ENCODE results near the gene TUFT1. TPM values are rescaled to one million over a fixed set of nuclear protein-coding genes. Genes with fewer than 3 reads are reported as not detected.
A peak's percentile ranks its signal among the peaks of the same experiment; 100 is the strongest.

TUFT1 gene
- total and polyA plus RNA-seq, 7 donors: 8.0 to 18.0 (median 12.1) TPM

DNA sequence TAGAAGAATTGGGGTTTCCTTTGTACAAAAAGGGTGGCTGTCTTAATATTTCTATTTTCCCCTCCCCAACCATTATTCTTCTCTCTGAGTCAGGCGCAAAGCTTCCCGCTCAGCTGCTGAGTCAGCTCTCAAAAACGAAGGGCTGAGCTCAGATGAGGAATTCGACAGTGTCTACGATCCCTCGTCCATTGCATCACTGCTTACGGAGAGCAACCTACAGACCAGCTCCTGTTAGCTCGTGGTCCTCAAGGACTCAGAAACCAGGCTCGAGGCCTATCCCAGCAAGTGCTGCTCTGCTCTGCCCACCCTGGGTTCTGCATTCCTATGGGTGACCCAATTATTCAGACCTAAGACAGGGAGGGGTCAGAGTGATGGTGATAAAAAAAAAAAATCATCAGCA lies 3.0 kb upstream of the TUFT1 start:
- 86% methylated on average over 9 of the region's 9 CpGs for WGBS, 2 donors
- intact Hi-C loops (cut with DNase I): no loop called here
- peak overlapping the region in 2 of 4 donors; percentile 2 to 26 for H3K27ac ChIP-seq
- H3K9me3 ChIP-seq: no peaks in the 10 kb centered on the region
- H3K27me3 ChIP-seq: no peaks in the 10 kb centered on the region
- H3K36me3 ChIP-seq: no peaks in the 10 kb centered on the region
- no peak for DNase-seq
- H3K4me3 ChIP-seq: no peak overlapping the region
- TF ChIP-seq POLR2A (IDR thresholded peaks at IDR 0.05) (no peak), EP300 (IDR thresholded peaks at IDR 0.05) (no peak), POLR2AphosphoS5 (IDR thresholded peaks at IDR 0.05) (no peak)
- TF ChIP-seq, protein P1, sequence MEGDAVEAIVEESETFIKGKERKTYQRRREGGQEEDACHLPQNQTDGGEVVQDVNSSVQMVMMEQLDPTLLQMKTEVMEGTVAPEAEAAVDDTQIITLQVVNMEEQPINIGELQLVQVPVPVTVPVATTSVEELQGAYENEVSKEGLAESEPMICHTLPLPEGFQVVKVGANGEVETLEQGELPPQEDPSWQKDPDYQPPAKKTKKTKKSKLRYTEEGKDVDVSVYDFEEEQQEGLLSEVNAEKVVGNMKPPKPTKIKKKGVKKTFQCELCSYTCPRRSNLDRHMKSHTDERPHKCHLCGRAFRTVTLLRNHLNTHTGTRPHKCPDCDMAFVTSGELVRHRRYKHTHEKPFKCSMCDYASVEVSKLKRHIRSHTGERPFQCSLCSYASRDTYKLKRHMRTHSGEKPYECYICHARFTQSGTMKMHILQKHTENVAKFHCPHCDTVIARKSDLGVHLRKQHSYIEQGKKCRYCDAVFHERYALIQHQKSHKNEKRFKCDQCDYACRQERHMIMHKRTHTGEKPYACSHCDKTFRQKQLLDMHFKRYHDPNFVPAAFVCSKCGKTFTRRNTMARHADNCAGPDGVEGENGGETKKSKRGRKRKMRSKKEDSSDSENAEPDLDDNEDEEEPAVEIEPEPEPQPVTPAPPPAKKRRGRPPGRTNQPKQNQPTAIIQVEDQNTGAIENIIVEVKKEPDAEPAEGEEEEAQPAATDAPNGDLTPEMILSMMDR (IDR thresholded peaks at IDR 0.05): no peak
- peaks cover 0 to 25% (median 23%) of the 10 kb centered on the region in 4 donors for H3K4me1 ChIP-seq

DNA sequence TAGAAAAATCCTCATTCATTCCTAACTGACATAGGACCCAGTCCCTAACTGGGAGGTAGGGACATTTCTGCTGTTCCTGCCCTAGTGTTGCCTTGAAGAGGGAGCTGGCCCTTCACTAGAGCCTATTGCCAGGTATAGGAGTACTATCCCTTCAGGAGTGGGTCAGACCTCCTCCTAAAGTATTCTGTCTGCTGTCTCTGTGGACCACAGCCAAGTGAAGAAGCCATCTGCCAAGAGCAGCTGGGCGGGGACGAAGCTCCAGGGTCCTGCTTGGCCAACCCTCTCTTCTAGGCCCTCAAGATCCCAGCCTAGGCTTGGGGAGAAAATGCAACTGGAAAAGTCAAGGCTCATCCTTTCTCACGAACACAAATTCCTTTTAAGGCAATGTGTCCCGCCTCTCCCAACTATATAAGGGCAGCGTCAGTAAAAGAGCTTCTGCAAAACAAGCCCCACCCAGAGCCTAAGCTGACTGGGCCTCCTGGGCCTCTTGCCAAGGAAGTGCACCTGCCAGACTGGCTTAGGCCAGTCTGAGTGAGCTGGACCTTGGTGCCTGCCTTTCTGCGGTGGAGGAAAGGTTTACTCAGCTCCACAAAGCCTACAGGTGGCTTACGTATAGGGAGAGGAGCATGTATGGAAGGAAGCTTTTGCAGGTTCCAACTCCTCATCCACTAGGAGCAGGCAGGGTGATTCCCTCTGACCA lies 638 bp upstream of the TUFT1 start:
- intact Hi-C loops (cut with DNase I): loop anchor here (5.0 kb wide), 1 partner anchor 82 kb away; the partner anchor contains the start of gene POGZ
- peak overlapping the region; percentile 57 to 82 (median 70) for H3K4me3 ChIP-seq
- DNase-seq: peak; percentile 90
- WGBS, 2 donors: 5 to 27% methylated on average over 7 of the region's 7 CpGs
- no peaks in the 10 kb centered on the region for H3K27me3 ChIP-seq
- H3K9me3 ChIP-seq: no peaks in the 10 kb centered on the region
- TF ChIP-seq, protein P1 (IDR thresholded peaks at IDR 0.05): no peak
- peaks cover 0 to 36% (median 35%) of the 10 kb centered on the region in 4 donors for H3K4me1 ChIP-seq
- H3K27ac ChIP-seq: peak overlapping the region; percentile 84 to 89 (median 86)
- H3K36me3 ChIP-seq: no peaks in the 10 kb centered on the region

DNA sequence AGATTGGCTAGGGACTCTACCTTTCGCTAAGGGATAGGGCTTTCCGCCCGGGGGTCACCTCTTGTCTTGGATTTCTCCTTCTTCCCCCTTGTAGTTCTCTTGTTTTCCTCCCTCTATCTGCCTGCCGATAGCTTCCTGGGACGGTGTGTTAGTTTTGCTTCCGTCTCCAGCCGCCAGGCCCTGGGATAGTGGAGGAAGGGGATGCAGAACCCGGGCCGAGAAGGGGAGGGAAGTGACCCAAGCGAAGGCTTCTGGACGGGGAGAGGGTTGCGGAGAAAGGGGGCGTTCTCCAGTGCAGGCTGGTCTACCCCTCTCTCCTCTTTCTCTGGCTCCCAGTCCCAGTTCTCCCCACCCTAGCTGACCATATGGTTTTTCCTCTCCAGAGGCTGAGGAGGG lies 871 bp downstream of the TUFT1 start:
- Histone ChIP-seq H3K27ac (peak overlapping the region; percentile 84 to 89 (median 86)), H3K4me1 (peaks cover 0 to 43% (median 35%) of the 10 kb centered on the region in 4 donors), H3K9me3 (no peaks in the 10 kb centered on the region), H3K27me3 (no peaks in the 10 kb centered on the region), H3K36me3 (no peaks in the 10 kb centered on the region), H3K4me3 (peak overlapping the region; percentile 57 to 82 (median 70))
- DNase-seq: no peak
- WGBS, 2 donors: 6 to 11% methylated on average over 13 of the region's 13 CpGs
- TF ChIP-seq POLR2A (IDR thresholded peaks at IDR 0.05) (no peak), EP300 (IDR thresholded peaks at IDR 0.05) (no peak)
- intact Hi-C loops (cut with DNase I): loop anchor here (5.0 kb wide), 1 partner anchor 84 kb away; the partner anchor contains the start of gene POGZ

DNA sequence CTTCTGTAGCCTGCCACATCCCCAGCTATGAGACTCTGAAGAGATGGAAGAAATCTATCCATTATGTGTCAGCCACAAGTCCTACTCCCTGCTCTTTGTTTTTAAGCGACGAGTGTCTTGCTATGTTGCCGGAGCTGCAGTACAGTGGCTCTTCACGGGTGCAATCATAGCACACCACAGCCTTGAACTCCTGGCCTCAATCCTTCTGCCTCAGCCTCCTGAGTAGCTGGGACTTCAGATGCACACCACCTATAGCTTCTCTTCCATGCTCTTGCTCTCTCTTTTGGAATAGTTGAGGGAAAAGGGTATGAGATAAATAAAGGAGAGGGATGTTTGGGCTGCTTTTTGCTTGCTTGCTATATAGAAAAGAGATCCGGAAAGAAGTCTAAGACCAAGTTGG lies 1.6 kb downstream of the TUFT1 start:
- Histone ChIP-seq H3K27me3 (no peaks in the 10 kb centered on the region), H3K27ac (peak overlapping the region; percentile 84 to 89 (median 86)), H3K4me1 (peaks cover 0 to 45% (median 36%) of the 10 kb centered on the region in 4 donors), H3K9me3 (no peaks in the 10 kb centered on the region), H3K4me3 (peak overlapping the region in 1 of 4 donors; percentile 64), H3K36me3 (no peaks in the 10 kb centered on the region)
- 14 to 68% methylated on average over 5 of the region's 5 CpGs for WGBS, 2 donors
- no peak for DNase-seq
- TF ChIP-seq POLR2AphosphoS5 (IDR thresholded peaks at IDR 0.05): no peak
- TF ChIP-seq, protein P1 (IDR thresholded peaks at IDR 0.05): no peak
- TF ChIP-seq EP300 (IDR thresholded peaks at IDR 0.05): no peak
- TF ChIP-seq POLR2A (IDR thresholded peaks at IDR 0.05): no peak
- intact Hi-C loops (cut with DNase I): loop anchor here (5.0 kb wide), 1 partner anchor 84 kb away; the partner anchor contains the start of gene POGZ

DNA sequence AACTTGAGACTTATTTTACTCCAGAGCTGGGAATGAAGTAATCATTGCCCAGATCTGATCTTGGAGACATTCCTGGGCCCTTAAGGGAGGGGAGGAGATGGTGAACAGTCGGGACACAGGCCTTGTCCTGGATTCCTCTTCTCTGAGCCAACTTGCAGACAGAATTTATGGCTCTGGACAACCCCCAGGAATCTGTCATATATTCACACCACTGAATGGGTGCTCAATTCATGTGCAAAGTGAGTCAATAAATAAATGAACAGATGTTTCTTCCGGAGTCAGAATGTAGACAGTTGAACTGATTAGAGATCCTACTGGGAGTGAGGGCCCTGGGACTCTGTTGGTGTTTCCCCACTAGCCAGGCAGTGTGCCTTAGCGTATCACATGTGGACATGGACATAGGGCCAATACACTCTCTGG lies 2.6 kb downstream of the TUFT1 start:
- Histone ChIP-seq H3K4me1 (peaks cover 0 to 55% (median 46%) of the 10 kb centered on the region in 4 donors), H3K27me3 (no peaks in the 10 kb centered on the region), H3K36me3 (no peaks in the 10 kb centered on the region), H3K27ac (peak overlapping the region; percentile 84 to 89 (median 86)), H3K9me3 (no peaks in the 10 kb centered on the region), H3K4me3 (no peak overlapping the region)
- DNase-seq: no peak
- 18 to 56% methylated on average over 3 of the region's 3 CpGs for WGBS, 2 donors
- intact Hi-C loops (cut with DNase I): loop anchor here (5.0 kb wide), 1 partner anchor 85 kb away; the partner anchor contains the start of gene POGZ
- TF ChIP-seq EP300 (IDR thresholded peaks at IDR 0.05) (no peak), POLR2AphosphoS5 (IDR thresholded peaks at IDR 0.05) (peak in 3 of 4 donors; percentile 22 to 33 (median 30))
